Forelimb muscle (tissue), 1 donor: ENCODE data around the gene RASD2. TPM values are rescaled to one million over a fixed set of nuclear protein-coding genes. Genes with fewer than 3 reads are reported as not detected.

Source experiments
- DNase-seq: peaks from one replicate; pipeline ENCODE4 v3.0.0-alpha.2; 2013; ENCODE audit warnings: low read depth
- polyA plus RNA-seq: library from polyadenylated mRNA; unstranded; fragments of 120-200 nt; gene quantifications from one replicate; pipeline ENCODE4 v1.2.1, GENCODE V29; 2013; ENCODE audit not compliant: insufficient read length

Gene RASD2
- polyA plus RNA-seq, 1 donor = 20.8 TPM

DNA sequence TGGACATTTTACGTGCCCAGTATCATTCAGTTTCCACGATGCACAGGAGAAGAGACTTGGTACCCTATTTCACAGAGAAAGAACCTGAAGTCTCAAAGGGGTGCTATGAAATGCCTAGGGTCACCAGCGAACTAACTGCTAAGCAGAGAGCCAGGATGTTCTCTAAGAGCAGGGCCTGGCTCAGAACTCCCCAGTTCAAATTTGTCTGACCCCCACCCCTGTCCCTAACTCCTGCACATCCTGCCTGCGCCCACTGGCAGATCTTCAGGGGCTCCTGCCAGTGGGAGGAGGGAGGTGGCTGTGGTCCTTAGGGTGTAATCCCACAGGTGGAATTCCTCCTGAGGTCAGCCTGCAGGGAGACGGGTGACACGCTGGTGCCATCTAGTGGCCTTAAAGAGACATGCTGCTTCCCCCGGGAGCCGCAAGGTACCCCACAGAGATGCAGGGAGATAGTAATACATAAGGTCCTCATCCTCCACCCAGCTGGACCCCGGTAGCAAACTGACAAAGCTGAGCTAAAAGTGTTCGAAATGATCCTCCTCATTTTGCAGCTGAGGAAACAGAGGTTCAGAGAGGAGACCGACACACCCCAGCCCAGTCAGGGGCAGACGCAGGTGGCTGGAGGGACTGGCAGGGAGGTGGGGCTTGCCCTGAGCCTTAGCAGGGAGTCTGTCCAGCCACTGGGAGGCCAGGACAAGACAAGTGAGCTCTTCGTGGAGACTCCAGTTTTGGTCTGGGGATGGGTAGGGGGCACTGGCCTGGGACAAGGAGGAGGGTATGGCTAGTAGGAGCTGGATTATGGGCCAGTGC, 42.4 kb downstream of the RASD2 start:
- DNase-seq = no peak

DNA sequence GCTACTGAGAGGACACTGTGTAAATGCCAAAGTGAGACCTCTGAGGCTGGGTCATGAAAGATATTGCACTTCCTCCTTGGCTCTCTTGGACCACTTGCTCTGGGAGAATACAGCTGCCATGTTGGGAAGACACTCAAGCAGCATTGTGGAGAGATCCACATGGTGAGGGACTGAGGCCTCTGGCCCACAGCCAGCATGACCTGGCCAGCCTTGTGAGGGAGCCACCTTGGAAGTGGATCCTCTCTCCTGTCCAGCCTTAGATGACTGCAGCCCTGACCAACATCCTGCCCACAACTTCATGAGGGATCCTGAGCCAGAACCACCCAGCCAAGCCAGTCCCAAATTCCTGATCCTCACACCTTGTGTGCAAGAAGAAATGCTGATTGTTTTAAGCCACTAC, 46.1 kb downstream of the RASD2 start:
- DNase-seq = no peak

DNA sequence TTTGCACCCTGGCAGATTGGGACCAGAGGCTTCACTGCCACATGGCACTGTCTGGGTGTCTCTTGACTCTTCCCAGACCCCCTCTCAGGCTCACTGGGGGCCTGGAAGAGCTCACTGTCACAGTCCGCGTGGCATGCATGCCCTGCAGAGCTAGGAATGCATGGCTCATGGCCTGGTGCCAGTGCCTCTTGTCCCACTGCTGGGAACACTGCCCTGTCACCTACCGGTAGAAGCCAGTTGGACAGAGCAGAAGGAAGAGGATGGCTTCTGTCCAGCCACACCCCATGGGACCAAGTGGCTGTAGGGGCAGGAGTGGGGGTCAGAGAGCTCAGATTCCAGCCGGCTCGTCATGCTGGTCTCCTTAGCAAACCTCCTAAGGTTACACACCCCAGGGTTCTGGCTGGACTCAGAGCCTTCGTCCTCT, 46.8 kb downstream of the RASD2 start:
- DNase-seq = no peak

DNA sequence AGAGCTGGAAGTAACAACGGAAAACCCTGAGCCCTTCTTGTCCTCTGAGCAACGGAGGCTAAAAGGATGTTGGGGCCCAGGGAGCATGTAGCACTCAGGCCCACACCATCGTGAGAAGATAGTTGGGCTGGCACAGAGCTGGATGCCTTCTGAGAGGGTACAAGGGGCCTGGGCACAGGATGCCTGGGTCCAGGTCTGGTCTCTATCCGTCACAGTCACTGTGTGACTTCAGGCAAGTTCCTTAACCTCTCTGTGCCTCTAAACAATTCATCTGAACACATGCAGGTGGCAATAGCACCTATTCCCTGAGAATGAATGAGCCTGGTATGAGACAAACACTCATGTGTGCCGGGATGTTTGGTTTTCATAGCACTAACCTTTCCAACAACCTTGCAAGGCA, 47.3 kb downstream of the RASD2 start:
- DNase-seq = no peak

DNA sequence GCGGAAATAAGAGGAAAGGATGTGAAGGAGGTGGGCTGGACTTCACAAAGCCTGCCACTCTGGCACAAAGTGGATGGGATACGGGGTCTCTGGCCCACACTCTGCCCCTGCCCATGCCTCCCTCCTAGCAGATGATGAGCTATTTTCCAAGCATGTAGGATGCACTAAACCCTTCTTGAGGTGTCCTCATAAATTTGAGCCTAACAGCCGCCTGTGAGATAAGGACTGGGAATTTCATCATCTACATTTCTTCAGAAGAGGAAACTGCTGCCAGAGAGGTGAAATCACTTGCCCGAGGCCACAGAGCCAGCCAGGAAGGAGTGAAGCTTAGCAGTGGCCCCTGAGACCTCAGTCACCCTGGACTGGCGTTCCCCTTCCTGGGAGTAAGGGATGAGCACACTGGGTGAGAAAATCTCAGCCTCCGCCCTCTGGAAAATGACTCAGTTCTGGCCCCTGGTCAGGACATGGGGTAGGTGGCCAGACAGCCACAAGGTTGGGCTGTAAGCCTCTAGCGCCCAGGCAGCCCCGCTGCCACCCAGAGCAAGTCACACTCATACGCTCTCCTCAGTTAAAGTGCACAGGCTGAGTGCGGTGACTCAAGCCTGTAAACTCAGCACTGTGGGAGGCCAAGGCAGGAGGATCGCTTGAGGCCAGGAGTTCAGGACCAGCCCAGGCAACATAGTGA, 48.6 kb downstream of the RASD2 start:
- DNase-seq = no peak

DNA sequence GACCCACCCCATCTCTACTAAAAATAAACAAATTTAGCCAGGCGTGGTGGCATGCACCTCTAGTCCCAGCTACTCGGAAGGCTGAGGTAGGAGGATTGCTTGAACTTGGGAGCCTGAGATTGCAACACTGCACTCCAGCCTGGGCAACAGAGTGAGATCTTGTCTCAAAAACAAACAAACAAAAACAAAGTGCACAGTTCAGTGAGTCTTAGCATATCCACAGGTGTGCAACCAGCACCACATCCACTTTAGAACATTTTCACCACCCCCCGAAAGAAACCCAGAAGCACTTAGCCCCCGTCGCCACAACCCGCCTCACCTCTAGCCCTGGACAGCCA, 49.1 kb downstream of the RASD2 start:
- no peak for DNase-seq

DNA sequence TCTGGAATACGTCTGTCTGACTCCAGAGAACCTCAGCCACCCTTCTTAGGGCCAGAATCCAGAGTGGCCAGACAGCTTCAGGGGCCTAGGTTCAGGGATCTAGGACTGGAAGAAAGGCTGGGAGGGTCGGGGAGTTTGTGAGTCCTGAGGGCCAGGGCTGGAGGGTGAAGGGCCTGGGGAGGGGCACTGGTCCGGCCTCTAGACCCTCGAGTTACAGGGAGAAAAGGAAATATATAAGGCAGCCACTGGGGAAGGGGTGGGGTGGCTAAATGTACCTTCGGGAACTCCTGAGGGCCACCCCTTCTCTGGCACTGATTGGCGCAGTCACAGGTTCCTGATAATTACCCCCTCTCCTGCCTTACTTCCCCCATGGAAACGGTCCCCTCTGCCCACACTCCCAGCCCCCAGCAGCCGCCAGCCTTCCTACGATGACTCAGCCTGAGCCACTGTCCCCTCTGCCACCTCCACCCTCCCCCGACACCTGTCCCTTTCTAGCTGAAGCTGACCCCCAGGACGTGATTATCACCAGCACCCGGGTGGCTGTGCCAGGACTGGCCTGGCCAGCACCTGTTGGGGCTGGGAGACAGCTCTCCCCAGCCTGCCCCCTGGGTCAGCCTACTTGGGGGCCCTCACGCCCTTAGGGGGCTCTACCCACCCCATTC, 50.1 kb downstream of the RASD2 start:
- DNase-seq = no peak

DNA sequence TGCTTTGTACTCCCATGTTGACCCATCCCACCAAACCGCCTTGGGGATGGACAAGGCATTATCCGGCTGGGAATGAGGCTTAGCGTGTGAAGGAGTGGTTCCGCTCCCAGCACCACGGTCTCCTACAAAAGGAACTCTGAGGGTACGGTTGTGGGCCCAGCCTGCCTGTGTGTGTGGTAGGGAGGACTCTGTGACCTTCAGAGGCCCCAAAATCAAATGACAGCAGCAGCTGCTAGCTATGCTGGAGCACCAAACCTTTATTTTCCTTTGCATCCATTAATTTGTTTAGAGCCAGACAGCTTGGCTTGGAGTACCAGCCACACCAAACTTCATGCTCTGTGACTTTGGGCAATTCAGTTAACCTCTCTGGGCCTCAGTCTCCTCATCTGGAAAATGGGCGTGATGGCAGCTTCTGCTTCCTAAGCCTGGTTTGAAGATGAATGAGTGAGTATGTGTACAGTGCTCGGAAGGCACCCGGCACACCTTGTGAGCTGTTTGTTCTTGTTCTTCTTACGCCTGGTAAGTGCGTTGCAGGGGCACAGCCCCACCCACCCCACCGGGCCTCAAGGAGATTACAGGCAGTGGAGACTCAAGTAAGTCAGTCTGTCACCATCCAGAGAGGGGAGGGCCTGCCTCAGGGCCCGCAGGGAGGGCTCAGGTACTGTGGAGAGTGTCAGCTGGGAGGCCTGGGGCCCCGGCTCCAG, 51.2 kb downstream of the RASD2 start:
- DNase-seq = no peak

DNA sequence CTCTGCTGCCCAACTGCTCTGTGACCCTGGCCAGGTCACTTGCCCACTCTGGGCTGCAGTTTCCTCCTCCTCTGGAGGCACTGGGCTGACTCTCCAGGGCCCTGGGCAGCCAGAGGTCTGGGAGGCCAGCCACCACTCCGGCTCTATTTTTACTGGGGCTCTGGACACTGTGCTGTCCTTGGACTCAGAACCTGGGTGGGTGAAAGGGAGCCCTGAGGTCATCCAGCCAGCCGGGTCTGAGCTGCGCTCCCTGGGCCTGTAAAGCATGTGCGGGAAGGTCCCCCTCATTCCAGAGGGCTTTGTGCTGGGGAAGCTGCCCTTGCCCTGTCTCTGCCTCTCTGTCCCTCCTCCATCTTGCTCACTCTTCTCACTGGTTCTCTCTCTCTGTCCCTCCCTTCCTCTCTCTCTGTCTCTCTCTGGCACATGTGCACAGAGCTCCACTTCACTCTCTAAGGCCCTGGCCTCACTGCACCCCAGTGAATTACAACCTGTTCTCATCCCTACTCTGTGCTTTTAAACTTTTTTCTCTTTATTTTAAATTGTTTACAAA, 51.9 kb downstream of the RASD2 start:
- no peak for DNase-seq

DNA sequence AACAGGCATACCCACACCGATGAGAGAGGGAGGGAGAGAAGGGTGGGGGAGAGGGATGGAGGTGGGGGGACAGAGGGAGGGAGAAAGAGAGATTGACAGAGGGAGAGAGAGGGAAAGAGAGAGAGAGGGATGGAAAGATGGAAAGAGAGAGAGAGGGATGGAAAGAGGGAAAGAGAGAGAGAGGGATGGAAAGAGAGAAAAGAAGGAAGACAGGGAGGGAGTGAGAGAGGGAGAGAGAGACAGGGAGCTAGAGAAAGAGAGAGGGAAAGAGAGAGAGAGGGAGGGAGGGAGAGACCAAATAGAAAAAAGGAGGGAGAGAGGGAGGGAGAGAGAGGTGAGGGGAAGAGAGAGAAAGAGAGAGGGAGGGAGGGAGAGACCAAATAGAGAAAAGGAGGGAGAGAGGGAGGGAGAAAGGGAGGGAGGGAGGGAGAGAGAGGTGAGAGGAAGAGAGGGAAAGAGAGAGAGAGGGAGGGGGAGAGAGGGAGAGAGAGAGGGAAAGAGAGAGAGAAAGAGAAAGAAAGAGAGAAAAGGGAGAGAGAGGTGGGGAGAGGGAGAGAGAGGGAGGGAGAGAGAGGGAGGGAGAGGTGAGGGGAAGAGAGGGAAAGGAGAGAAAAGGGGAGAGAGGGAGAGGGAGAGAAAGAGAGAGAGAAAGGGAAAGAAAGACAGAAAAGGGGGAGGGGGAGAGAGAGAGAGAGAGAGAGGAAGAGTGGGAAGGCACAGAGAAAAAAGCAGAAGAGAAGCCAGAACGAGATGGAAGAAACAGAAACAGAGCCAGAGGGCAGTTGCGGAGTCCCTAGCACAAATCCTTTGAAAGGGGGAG, 52.6 kb downstream of the RASD2 start:
- DNase-seq = no peak

DNA sequence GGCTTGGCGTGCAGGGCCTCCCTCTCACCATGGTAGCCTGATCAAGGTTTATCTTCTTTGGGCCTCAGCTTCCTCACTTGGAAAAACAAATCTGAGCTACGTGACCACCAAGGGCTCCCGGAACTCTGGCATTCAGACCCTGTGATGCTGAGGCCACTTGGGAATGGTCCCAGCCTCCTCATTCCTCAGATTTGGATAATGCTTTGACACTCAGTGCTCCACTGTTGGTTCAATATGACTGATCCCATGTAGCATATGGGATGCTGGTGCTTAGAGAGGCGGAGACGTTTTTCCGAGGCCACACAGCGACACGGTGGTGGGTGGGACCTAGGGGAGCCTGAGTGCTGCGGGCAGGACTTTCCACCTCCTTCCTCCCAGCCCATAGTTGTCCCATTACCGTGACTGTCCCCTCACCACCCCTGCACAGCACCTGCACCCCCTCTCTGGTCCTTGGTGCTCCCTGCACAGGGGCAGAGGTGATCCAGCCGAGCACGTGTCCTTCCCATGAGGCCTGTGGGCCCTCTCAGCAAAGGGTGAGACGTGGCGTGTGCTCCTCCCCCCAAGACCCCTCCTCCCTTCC, 53.4 kb downstream of the RASD2 start:
- no peak for DNase-seq

DNA sequence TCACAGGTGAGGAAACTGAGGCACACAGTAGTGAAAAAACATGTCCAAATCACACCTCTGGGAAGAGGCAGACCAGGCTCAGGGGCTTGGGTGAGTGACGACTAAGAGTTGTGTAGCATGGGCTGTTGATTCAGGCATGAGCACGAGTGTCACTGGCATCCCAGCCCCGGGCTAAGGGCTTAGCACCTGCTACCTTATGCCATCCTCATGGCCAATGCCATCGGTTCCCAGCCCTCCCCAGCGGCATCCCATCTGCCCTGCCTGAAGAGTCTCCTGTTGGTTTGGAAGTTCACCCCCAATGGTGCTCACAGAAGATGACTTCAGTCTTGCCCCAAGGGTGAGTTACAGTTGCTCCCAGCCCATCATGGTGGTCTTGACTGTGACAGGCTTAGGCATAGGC, 54.1 kb downstream of the RASD2 start:
- DNase-seq = no peak

DNA sequence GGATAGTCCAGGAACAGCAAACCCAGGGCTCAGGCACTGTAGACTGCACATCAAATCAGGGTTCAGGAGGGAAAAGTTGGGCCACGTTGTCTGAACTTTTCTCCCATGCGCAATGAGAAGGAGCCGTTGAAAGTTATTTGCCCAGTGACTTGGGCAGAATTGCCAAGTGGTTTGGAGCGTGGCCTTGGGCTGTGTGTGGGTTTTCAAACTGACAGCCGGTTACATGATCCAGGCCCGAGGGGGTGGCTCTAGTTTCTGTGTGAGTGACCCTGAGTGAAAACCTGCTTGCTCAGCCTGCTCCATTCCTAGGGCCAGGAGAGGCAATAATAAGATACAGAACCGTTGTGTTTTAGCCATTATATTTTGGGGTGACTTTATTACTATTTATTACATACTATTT, 56.2 kb downstream of the RASD2 start:
- no peak for DNase-seq

DNA sequence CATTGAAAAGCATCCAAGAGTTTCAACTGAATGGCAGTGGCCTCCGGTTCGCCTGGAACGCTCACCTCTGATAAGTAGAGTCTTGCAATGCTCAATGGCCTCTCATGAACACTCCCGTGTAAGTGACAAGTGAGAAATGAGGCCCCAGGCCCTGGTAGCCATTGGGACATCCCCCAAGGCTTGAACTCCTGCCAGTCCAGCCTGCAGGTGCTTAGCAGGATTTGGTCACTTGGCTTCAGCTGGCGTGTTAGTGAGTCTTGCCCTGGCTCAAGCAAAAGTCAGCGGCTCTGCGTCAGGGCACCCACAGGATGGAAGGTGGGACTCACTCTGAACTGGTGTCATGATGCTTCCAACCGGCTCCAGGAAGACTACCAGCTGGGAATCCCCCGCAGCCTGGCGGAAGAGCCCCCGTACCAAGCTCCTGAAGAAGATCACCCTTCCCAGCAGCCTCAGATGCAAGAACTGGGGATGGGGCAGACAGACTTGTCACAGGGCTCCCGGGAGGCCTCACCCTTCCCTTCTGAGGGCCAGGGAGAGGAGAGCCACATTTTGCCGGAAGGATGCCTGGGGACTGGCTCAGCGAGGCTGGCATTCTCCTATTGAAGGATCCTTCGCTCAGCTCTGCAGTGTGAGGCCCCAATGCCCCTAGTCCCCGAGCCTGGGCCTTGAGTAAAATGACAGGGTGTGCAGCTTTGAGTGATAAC, 57.2 kb downstream of the RASD2 start:
- no peak for DNase-seq

DNA sequence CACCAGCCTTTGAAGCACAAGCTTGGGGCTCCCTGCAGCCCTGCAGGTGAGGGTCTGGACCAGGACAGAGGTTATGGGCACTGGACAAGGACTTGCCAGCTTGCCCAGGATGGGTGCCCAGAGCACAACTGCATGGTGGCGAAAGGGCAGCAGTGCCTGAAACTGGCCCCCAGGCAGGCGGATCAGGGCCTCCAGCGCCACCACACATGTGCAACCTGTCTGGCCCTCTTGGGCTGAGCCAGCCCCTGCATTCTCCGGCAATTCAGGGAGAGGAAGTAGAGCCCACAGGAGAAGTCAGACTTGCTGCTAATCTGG, 57.7 kb downstream of the RASD2 start:
- no peak for DNase-seq

DNA sequence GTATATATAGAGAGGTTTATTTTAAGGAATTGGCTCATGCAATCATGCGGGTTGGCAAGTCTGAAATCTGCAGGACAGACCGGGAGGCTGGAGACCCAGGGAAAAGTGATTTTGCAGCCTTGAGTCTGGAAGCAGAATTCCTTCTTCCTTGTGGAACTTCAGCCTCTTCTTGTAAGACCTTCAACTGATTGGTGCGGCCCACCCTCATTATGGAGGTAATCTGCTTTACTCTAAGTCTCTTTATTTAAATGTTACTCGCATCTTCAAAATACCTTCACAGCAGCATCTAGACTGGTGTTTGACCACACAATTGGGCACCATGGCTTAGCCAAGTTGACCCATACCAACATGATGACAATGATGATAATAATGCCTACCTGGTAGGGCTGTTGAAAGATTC, 58.7 kb downstream of the RASD2 start:
- DNase-seq = no peak

DNA sequence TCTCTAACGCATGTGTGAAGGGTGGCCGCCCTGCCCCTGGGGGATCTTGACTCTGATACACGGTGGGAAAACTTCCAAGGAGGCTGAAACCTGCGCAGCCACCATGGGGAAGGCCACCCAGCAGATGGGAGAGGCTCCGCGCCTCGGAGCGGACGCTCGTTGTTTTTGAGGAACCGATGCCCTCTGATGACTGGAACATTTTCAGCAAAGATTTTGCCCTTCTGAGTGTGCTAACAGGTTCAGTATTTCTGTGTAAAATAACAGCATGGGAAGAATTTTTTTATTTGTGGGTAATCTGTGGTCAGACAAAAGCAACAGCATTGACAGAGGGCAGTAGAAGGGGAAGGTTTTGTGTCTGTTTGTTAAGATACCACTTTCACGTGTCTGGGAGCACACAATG, 59.8 kb downstream of the RASD2 start:
- no peak for DNase-seq

DNA sequence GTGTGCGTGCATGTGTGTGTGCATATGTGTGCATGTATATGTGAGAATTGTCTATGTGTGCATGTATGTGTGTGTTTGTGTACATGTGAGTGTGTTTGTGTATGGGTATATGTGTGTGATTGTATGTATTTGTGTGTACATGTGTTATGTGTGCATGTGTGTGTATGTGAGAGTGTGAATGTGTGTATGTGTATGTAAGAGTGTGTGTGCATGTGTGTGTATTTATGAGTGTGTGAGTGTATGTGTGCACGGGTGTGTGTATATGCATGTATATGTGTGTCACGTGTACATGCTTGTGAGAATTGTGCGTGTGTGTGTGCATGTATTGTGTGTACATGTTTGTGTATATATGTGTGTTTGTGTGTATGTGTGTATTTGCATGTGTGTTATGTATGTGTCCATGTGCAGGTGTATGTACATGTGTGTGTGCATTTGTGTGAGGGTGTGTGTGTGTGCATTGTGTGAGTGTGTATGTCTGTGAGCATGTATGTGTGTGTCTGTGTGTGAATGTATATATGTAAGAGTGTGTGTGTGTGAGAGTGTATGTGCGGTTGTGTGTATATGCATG, 60.5 kb downstream of the RASD2 start:
- no peak for DNase-seq

DNA sequence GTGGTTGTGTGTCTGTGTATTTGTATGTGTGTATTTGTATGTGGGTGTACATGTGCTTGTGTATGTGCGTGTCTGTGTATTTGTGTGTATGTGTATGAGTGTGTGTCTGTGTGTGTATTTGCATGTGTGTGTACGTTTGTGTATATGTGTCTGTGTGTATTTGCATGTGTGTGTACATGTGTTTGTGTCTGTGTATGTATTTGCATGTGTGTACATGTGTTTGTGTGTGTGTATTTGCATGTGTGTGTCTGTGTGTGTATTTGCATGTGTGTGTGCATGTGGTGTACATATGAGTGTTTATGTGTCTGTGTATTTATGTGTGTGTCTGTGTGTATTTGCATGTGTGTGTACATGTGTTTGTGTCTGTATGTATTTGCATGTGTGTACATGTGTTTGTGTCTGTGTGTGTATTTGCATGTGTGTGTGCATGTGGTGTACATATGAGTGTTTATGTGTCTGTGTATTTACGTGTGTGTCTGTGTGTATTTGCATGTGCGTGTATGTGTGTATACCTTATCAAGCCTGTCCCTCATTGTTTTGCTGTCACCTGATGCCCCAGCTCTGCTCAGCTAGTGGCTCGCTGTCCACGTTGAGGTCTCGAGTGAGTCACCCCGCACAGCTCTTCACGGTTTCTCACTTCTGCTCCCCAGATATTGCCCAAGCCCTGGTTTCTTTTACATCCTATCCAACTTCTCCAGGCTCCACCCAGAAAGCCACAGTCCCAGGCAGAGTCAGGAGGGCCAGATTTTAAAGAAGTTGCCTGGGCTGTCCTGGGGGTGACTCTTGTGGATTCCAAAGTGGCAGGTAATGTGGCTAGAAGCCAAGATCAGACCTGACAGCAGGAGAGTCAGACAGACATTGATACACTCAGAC, 61.3 kb downstream of the RASD2 start:
- no peak for DNase-seq
